K562 (cell line): Measurements from ENCODE around the gene ZNF280C. TPM values are rescaled to one million over a fixed set of nuclear protein-coding genes. Genes with fewer than 3 reads are reported as not detected.

ENCODE experiments used
- FOS ChIP-seq: IDR thresholded peaks from 3 replicates; pipeline ENCODE4 v1.6.1; 2011; ENCODE audit not compliant: insufficient read length; ENCODE audit errors: extremely low read depth
- FOXJ2 ChIP-seq: fragments of 200-800 bp; sonication (Bioruptor generic); IDR thresholded peaks from 2 replicates; pipeline ENCODE4 v1.6.1; 2016; ENCODE audit warnings: missing genetic modification characterization, missing compliant biosample characterization
- FOXP4 ChIP-seq: sonication (generic); formaldehyde crosslinking; IDR thresholded peaks from 2 replicates; pipeline ENCODE4 v1.8.0; 2022; ENCODE audit warnings: mild to moderate bottlenecking, missing genetic modification reagents, borderline replicate concordance
- GABPB2 ChIP-seq: fragments of 250-450 bp; sonication (Bioruptor Pico); conservative IDR thresholded peaks from 2 replicates; pipeline ENCODE4 v1.5.1; 2021; ENCODE audit warnings: mild to moderate bottlenecking
- HDAC6 ChIP-seq: IDR thresholded peaks from 2 replicates; pipeline ENCODE4 v1.6.1; 2012; ENCODE audit warnings: low read depth, mild to moderate bottlenecking, control low read depth, inconsistent platforms, low read length, moderate library complexity
- HDGF ChIP-seq: fragments of 450-650 bp; IDR thresholded peaks from 2 replicates; pipeline ENCODE4 v1.6.1; 2016
- HLTF ChIP-seq: fragments of 450-650 bp; IDR thresholded peaks from 2 replicates; pipeline ENCODE4 v1.6.1; 2016
- LEF1 ChIP-seq: fragments of 450-650 bp; IDR thresholded peaks from 2 replicates; pipeline ENCODE4 v1.6.1; 2016; ENCODE audit warnings: mild to moderate bottlenecking
- NFIX ChIP-seq: fragments of 250-450 bp; sonication (Bioruptor Pico); IDR thresholded peaks from 2 replicates; pipeline ENCODE4 v1.4.0; 2020; ENCODE audit warnings: low read depth, mild to moderate bottlenecking, moderate library complexity
- NR1H2 ChIP-seq: sonication (generic); formaldehyde crosslinking; IDR thresholded peaks from 2 replicates; pipeline ENCODE4 v1.4.0; 2020; ENCODE audit warnings: mild to moderate bottlenecking, missing genetic modification reagents
- NR2F6 ChIP-seq: fragments of 450-650 bp; formaldehyde crosslinking; IDR thresholded peaks from 2 replicates; pipeline ENCODE4 v1.4.0; 2020; ENCODE audit warnings: mild to moderate bottlenecking
- SMC3 ChIP-seq: conservative IDR thresholded peaks from 2 replicates; pipeline ENCODE4 v1.6.1; 2011; ENCODE audit warnings: low read depth, low read length, improper control_type of control experiment; ENCODE audit not compliant: insufficient read depth
- SNIP1 ChIP-seq: fragments of 450-650 bp; IDR thresholded peaks from 2 replicates; pipeline ENCODE4 v1.7.1; 2017; ENCODE audit warnings: low read depth, mild to moderate bottlenecking
- SRSF7 ChIP-seq: fragments of 200-400 bp; formaldehyde crosslinking; optimal IDR thresholded peaks from 2 replicates; pipeline ENCODE3; 2017; ENCODE audit warnings: mild to moderate bottlenecking, low read depth, low read length
- STAG1 ChIP-seq: sonication (generic); formaldehyde crosslinking; IDR thresholded peaks from 2 replicates; pipeline ENCODE4 v1.5.0; 2020; ENCODE audit warnings: missing genetic modification reagents, borderline replicate concordance
- TFAP4 ChIP-seq: sonication (generic); formaldehyde crosslinking; IDR thresholded peaks from 2 replicates; pipeline ENCODE4 v1.8.0; 2022; ENCODE audit warnings: missing genetic modification reagents, mild to moderate bottlenecking, moderate library complexity, borderline replicate concordance
- ZNF175 ChIP-seq: fragments of 200-800 bp; sonication (Bioruptor generic); IDR thresholded peaks from 2 replicates; pipeline ENCODE4 v1.6.1; 2016; ENCODE audit warnings: low read depth, mild to moderate bottlenecking, missing genetic modification characterization, missing compliant biosample characterization
- ZNF324 ChIP-seq: fragments of 250-450 bp; sonication (Bioruptor Pico); IDR thresholded peaks from 2 replicates; pipeline ENCODE4 v1.4.0; 2020; ENCODE audit warnings: mild to moderate bottlenecking
- ZNF778 ChIP-seq: fragments of 450-650 bp; formaldehyde crosslinking; IDR thresholded peaks from 2 replicates; pipeline ENCODE4 v1.4.0; 2020; ENCODE audit warnings: mild to moderate bottlenecking, moderate library complexity
- polyA plus RNA-seq, 8 experiments: library from polyadenylated mRNA; depleted of rRNA in 4 of 8; stranded (reverse) in 5 of 8; unstranded in 3 of 8; fragments of >200 nt; fragmentation: Nextera tagmentation in 2 of 8; fragmentation: Illumina TruSeq in 1 of 8; extraction: Ambion mirVana in 2 of 8; extraction: Trizol in 1 of 8; gene quantifications; 2 replicates each; pipeline versions ENCODE4 v1.2.1 to v1.2.3, GENCODE V29; 2011 to 2014; ENCODE audit warnings: inconsistent platforms in 1 of 8, missing spikeins in 1 of 8
- total RNA-seq, 7 experiments: library from RNA; depleted of rRNA in 6 of 7; stranded (reverse); fragments of >200 nt in 6 of 7; fragmentation: Illumina TruSeq in 2 of 7; extraction: Trizol in 2 of 7; gene quantifications; 2 replicates each; pipeline versions ENCODE4 v1.2.1 to v1.2.3, GENCODE V29; 2011 to 2021; ENCODE audit warnings: low replicate concordance in 1 of 7
- TF ChIP-seq, protein P1 (sequence below): IDR thresholded peaks from 2 replicates; pipeline ENCODE4 v1.6.1; 2016; ENCODE audit warnings: missing genetic modification characterization, missing compliant biosample characterization
- TF ChIP-seq, protein P2 (sequence below): sonication (generic); formaldehyde crosslinking; IDR thresholded peaks from 2 replicates; pipeline ENCODE4 v1.8.1; 2023; ENCODE audit warnings: mild to moderate bottlenecking, missing genetic modification reagents
- TF ChIP-seq, protein P3 (sequence below): fragments of 450-650 bp; IDR thresholded peaks from 2 replicates; pipeline ENCODE4 v1.6.1; 2017; ENCODE audit warnings: mild to moderate bottlenecking, moderate library complexity

Gene ZNF280C
- total and polyA plus RNA-seq, 9 of the 15 experiments (the other 6 are each of a cell fraction or from before 2014, with no cell fraction given) = 1.6 to 8.3 (median 4.4) TPM

- TF ChIP-seq TFAP4 (CRISPR knock-in tag) = peak; percentile 91
- TF ChIP-seq FOXJ2 (tag) = peak; percentile 72
- TF ChIP-seq SMC3 = no peak
- TF ChIP-seq GABPB2 = no peak
- no peak for TF ChIP-seq NR1H2 (CRISPR knock-in tag)
- no peak for TF ChIP-seq SNIP1
- TF ChIP-seq, protein P1, sequence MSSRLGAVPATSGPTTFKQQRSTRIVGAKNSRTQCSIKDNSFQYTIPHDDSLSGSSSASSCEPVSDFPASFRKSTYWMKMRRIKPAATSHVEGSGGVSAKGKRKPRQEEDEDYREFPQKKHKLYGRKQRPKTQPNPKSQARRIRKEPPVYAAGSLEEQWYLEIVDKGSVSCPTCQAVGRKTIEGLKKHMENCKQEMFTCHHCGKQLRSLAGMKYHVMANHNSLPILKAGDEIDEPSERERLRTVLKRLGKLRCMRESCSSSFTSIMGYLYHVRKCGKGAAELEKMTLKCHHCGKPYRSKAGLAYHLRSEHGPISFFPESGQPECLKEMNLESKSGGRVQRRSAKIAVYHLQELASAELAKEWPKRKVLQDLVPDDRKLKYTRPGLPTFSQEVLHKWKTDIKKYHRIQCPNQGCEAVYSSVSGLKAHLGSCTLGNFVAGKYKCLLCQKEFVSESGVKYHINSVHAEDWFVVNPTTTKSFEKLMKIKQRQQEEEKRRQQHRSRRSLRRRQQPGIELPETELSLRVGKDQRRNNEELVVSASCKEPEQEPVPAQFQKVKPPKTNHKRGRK = no peak
- TF ChIP-seq, protein P2, sequence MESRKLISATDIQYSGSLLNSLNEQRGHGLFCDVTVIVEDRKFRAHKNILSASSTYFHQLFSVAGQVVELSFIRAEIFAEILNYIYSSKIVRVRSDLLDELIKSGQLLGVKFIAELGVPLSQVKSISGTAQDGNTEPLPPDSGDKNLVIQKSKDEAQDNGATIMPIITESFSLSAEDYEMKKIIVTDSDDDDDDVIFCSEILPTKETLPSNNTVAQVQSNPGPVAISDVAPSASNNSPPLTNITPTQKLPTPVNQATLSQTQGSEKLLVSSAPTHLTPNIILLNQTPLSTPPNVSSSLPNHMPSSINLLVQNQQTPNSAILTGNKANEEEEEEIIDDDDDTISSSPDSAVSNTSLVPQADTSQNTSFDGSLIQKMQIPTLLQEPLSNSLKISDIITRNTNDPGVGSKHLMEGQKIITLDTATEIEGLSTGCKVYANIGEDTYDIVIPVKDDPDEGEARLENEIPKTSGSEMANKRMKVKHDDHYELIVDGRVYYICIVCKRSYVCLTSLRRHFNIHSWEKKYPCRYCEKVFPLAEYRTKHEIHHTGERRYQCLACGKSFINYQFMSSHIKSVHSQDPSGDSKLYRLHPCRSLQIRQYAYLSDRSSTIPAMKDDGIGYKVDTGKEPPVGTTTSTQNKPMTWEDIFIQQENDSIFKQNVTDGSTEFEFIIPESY (CRISPR knock-in tag) = peak; percentile 32; the same call in 1 of the 2 replicates
- no peak for TF ChIP-seq ZNF778
- no peak for TF ChIP-seq SRSF7
- no peak; the same call in 1 of the 2 replicates for TF ChIP-seq HDGF
- TF ChIP-seq, protein P3, sequence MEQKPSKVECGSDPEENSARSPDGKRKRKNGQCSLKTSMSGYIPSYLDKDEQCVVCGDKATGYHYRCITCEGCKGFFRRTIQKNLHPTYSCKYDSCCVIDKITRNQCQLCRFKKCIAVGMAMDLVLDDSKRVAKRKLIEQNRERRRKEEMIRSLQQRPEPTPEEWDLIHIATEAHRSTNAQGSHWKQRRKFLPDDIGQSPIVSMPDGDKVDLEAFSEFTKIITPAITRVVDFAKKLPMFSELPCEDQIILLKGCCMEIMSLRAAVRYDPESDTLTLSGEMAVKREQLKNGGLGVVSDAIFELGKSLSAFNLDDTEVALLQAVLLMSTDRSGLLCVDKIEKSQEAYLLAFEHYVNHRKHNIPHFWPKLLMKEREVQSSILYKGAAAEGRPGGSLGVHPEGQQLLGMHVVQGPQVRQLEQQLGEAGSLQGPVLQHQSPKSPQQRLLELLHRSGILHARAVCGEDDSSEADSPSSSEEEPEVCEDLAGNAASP = no peak
- TF ChIP-seq STAG1 (CRISPR knock-in tag) = no peak
- no peak for TF ChIP-seq FOS
- TF ChIP-seq LEF1 = peak; percentile 77
- no peak for TF ChIP-seq NR2F6 (CRISPR knock-in tag)
- TF ChIP-seq ZNF324 (CRISPR knock-in tag) = no peak
- no peak for TF ChIP-seq FOXP4 (CRISPR knock-in tag)
- no peak for TF ChIP-seq HDAC6
- no peak for TF ChIP-seq HLTF
- TF ChIP-seq NFIX (CRISPR knock-in tag) = no peak
- TF ChIP-seq ZNF175 (CRISPR knock-in tag) = peak; percentile 8; the same call in 1 of the 2 replicates
These were observed 95.4 kb downstream of the ZNF280C start (continued) for GRCh38 chrX:130173190-130173895.
